ENCODE results near the gene PDE6C. TPM values are rescaled to one million over a fixed set of nuclear protein-coding genes. Genes with fewer than 3 reads are reported as not detected.

The PDE6C gene
- total RNA-seq = not detected in 2 replicates

DNA sequence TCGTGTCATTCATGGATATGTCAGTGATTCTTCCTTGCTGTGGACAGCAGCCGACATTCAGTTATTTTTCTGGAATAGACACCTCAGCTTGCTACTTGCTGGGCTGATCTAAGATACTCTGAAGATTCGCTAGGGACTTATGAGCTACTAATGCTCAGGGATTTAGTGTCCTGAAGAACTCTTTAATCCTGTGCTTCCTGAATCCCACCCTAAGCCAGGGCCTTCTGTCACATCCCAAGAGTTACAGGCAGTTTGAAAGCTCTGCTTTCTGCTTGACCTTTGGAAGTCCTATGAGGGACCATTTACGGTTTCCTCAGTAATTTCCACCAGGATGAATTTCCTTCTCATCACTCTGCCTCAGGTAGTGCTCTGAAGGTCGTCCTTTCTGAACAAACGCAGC is at the start of gene PDE6C:
Gene PDE6C (plus strand): TSS at position 227 of the 400 bp plus-strand sequence. CDS start 189 bp downstream, outside the sequence.
- TF ChIP-seq, protein P1, sequence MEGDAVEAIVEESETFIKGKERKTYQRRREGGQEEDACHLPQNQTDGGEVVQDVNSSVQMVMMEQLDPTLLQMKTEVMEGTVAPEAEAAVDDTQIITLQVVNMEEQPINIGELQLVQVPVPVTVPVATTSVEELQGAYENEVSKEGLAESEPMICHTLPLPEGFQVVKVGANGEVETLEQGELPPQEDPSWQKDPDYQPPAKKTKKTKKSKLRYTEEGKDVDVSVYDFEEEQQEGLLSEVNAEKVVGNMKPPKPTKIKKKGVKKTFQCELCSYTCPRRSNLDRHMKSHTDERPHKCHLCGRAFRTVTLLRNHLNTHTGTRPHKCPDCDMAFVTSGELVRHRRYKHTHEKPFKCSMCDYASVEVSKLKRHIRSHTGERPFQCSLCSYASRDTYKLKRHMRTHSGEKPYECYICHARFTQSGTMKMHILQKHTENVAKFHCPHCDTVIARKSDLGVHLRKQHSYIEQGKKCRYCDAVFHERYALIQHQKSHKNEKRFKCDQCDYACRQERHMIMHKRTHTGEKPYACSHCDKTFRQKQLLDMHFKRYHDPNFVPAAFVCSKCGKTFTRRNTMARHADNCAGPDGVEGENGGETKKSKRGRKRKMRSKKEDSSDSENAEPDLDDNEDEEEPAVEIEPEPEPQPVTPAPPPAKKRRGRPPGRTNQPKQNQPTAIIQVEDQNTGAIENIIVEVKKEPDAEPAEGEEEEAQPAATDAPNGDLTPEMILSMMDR (IDR thresholded peaks at IDR 0.05; ENCODE audit: insufficient read depth, low read depth, low read length) = no peak
- H3K4me3 ChIP-seq (ENCODE audit: low read depth, low read length) = no peak within 1 kb of the TSS
- DNase-seq (ENCODE audit: low read depth) = no peak

DNA sequence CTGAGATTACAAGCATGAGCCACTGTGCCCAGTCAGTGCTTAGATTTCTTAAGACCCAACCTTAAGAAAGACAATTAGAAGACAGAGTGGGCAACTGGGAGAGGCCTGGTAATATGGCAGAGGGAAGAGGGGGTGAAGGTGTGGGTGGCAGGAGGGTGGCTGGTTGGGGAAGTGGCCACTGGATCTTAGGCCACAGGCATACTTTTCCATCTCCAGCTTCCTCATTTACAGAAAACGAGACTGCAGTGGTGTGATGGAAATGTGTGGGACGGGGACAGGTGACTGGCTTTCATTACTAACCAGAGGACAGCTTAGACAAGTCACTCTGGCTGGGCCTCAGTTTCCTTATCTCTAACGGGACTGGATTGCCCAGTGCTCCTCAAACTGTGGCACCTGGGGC is 46.9 kb upstream of the PDE6C start:
- H3K4me3 ChIP-seq (ENCODE audit: low read depth, low read length) = no peak overlapping the region
- DNase-seq (ENCODE audit: low read depth) = no peak
- TF ChIP-seq, protein P1 (IDR thresholded peaks at IDR 0.05; ENCODE audit: insufficient read depth, low read depth, low read length) = no peak

GRCh38 chr10:93566435-93567276 is 45.7 kb upstream of the PDE6C start, which contains the start of gene FFAR4:
Gene FFAR4 (plus strand): TSS chr10:93566665. CDS start chr10:93566721, 56 bp downstream.
- DNase-seq (ENCODE audit: low read depth) = peak; percentile 14
- TF ChIP-seq, protein P1 (IDR thresholded peaks at IDR 0.05; ENCODE audit: insufficient read depth, low read depth, low read length) = no peak
- no peak within 1 kb of the TSS for H3K4me3 ChIP-seq (ENCODE audit: low read depth, low read length)

GRCh38 chr10:93567277-93568104 is 44.8 kb upstream of the PDE6C start:
- DNase-seq (ENCODE audit: low read depth) = no peak
- TF ChIP-seq, protein P1 (IDR thresholded peaks at IDR 0.05; ENCODE audit: insufficient read depth, low read depth, low read length) = no peak
- no peak overlapping the region for H3K4me3 ChIP-seq (ENCODE audit: low read depth, low read length)

- TF ChIP-seq, protein P1 (IDR thresholded peaks at IDR 0.05; ENCODE audit: insufficient read depth, low read depth, low read length) = no peak
- no peak overlapping the region for H3K4me3 ChIP-seq (ENCODE audit: low read depth, low read length)
- DNase-seq (ENCODE audit: low read depth) = no peak
Measured at GRCh38 chr10:93568105-93568390, 44.3 kb upstream of the PDE6C start.

- no peak for DNase-seq (ENCODE audit: low read depth)
- no peak overlapping the region for H3K4me3 ChIP-seq (ENCODE audit: low read depth, low read length)
- TF ChIP-seq, protein P1 (IDR thresholded peaks at IDR 0.05; ENCODE audit: insufficient read depth, low read depth, low read length) = no peak
Measured at GRCh38 chr10:93570383-93570782, 42.0 kb upstream of the PDE6C start.
